HL-60 (cell line): ENCODE results near the gene RPS24.

Source experiments
- CTCF ChIP-seq: IDR thresholded peaks from one replicate; pipeline ENCODE4 v1.5.1; 2011; ENCODE audit warnings: low read length, control low read depth, inconsistent platforms; ENCODE audit not compliant: insufficient read depth
- GABPA ChIP-seq: IDR thresholded peaks from 2 replicates; pipeline ENCODE4 v1.6.1; 2012; ENCODE audit warnings: low read depth
- POLR2AphosphoS5 ChIP-seq: IDR thresholded peaks from 2 replicates; pipeline ENCODE4 v1.6.1; 2012; ENCODE audit warnings: low read depth
- REST ChIP-seq: IDR thresholded peaks from 2 replicates; pipeline ENCODE4 v1.6.1; 2012; ENCODE audit warnings: low read depth; ENCODE audit not compliant: insufficient replicate concordance
- SPI1 ChIP-seq: IDR thresholded peaks from 2 replicates; pipeline ENCODE4 v1.6.1; 2012; ENCODE audit warnings: low read depth, mild to moderate bottlenecking, borderline replicate concordance

DNA sequence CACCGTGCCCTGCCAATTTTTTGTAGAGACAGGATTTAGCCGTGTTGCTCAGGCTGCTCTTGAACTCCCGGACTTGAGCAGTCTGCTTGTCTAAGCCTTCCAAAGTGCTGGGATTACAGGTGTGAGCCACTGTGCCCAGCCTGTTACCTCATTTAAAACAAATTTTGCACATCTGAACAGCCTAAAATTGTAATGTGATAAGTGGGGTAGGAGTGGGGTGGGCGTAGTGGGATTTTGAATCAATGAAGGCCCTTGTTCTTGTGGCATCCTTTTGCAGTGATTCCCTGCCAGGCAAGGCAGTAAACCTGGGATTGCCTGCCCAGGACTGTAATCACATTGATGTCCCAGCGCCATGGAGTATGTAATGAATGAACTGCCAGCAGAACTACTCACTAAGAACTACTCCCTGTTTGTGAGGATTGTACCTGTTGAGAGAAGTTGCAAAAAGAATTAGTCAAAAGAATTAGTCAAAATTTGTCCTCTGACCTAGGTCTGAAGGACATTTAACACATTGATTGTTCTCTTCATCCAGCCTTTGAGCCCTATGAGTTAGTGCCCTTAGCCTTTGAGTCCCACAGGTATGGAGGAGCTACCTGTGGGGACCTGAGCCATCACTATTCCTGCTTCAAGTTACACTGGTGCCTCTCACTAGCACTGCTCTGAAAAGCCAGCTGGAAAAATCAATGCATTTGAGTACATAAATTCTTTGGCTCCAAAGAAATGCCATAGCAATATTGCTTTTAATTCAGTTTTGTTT, 5.3 kb downstream of the RPS24 start:
- TF ChIP-seq REST (no peak), POLR2AphosphoS5 (no peak), CTCF (no peak), GABPA (no peak), SPI1 (no peak)
